H1 (cell line): ENCODE data around the gene BBIP1. TPM values are rescaled to one million over a fixed set of nuclear protein-coding genes. Genes with fewer than 3 reads are reported as not detected.
A peak's percentile ranks its signal among the peaks of the same experiment; 100 is the strongest.

Experiments
- CTCF ChIA-PET: fragments of 300-600 bp; sonication (Branson Sonifier 250); formaldehyde crosslinking; loops from one replicate; lab custom pipeline; 2021; ENCODE audit not compliant: partially characterized antibody; lab: Charles Lee
- POLR2A ChIA-PET: fragments of 300-600 bp; sonication (Branson Sonifier 250); formaldehyde crosslinking; loops from one replicate; lab custom pipeline; 2021; ENCODE audit warnings: inconsistent platforms; ENCODE audit not compliant: partially characterized antibody; lab: Charles Lee
- DNase-seq, 2 experiments: peaks; one replicate each; pipeline versions ENCODE4 v3.0.0 to v3.0.0-alpha.2; 2010 to 2022; ENCODE audit warnings: low spot score in 2 of 2, low read depth in 1 of 2, mixed read lengths in 1 of 2
- FAIRE-seq: peaks from 2 replicates; lab custom pipeline; 2011; peaks lifted over from hg19 to GRCh38; lab: Jason Lieb, UNC
- H2AFZ ChIP-seq: 2 replicates; pipeline ENCODE4 v1.8.1; 2012; ENCODE audit warnings: low read length, inconsistent platforms
- H2AK5ac ChIP-seq: 2 replicates; pipeline ENCODE4 v1.6.1; 2013; ENCODE audit warnings: low read depth, low read length
- H2BK120ac ChIP-seq: replicated peaks from 2 replicates; pipeline ENCODE3; 2013; ENCODE audit warnings: low read depth, low read length, inconsistent platforms
- H2BK12ac ChIP-seq: 2 replicates; pipeline ENCODE4 v1.6.1; 2013; ENCODE audit warnings: low read depth, low read length
- H2BK15ac ChIP-seq: 2 replicates; pipeline ENCODE4 v1.6.1; 2013; ENCODE audit warnings: low read length
- H2BK20ac ChIP-seq: 2 replicates; pipeline ENCODE4 v1.6.1; 2013; ENCODE audit warnings: low read length
- H2BK5ac ChIP-seq: 2 replicates; pipeline ENCODE4 v1.6.1; 2013; ENCODE audit warnings: low read depth, low read length
- H3K14ac ChIP-seq: 2 replicates; pipeline ENCODE4 v1.6.1; 2013; ENCODE audit warnings: inconsistent platforms; ENCODE audit not compliant: insufficient read length
- H3K18ac ChIP-seq: 2 replicates; pipeline ENCODE4 v1.6.1; 2013; ENCODE audit warnings: low read length; ENCODE audit errors: extremely low read depth
- H3K23ac ChIP-seq: 2 replicates; pipeline ENCODE4 v1.6.1; 2013; ENCODE audit warnings: inconsistent platforms; ENCODE audit not compliant: insufficient read length
- H3K23me2 ChIP-seq: 2 replicates; pipeline ENCODE4 v1.6.1; 2013; ENCODE audit warnings: low read depth, low read length
- H3K27ac ChIP-seq: 2 replicates; pipeline ENCODE4 v1.6.1; 2011; ENCODE audit warnings: low read depth, low read length, inconsistent platforms
- H3K27me3 ChIP-seq, 4 experiments: replicated peaks in 1 of 4; 1 replicate in 1 of 4; 2 replicates in 3 of 4; pipeline versions ENCODE4 v1.6.1 to v1.8.1; 2011 to 2013; ENCODE audit warnings: low read length in 3 of 4, mild to moderate bottlenecking in 3 of 4, inconsistent platforms in 2 of 4, mixed read lengths in 2 of 4, moderate library complexity in 1 of 4; ENCODE audit not compliant: control insufficient read depth in 3 of 4, insufficient read depth in 3 of 4; ENCODE audit errors: extremely low read depth in 1 of 4
- H3K36me3 ChIP-seq, 4 experiments: 2 replicates each; pipeline versions ENCODE4 v1.6.1 to v1.8.1; 2011 to 2013; ENCODE audit warnings: mild to moderate bottlenecking in 4 of 4, low read length in 3 of 4, moderate library complexity in 2 of 4, control low read depth in 1 of 4, inconsistent platforms in 1 of 4; ENCODE audit not compliant: insufficient read depth in 4 of 4, control insufficient read depth in 2 of 4
- H3K4ac ChIP-seq: replicated peaks from 2 replicates; pipeline ENCODE3; 2013; ENCODE audit warnings: low read length, low read depth, mixed read lengths, inconsistent platforms; ENCODE audit not compliant: insufficient read length
- H3K4me1 ChIP-seq, 4 experiments: replicated peaks in 1 of 4; 1 replicate in 1 of 4; 2 replicates in 3 of 4; pipeline versions ENCODE4 v1.6.1 to v1.8.1; 2011 to 2013; ENCODE audit warnings: low read length in 3 of 4, inconsistent platforms in 2 of 4, mixed read lengths in 1 of 4; ENCODE audit not compliant: insufficient read depth in 4 of 4, control insufficient read depth in 3 of 4
- H3K4me2 ChIP-seq, 2 experiments: 2 replicates each; pipeline versions ENCODE4 v1.6.1 to v1.8.1; 2011 to 2013; ENCODE audit warnings: low read depth in 2 of 2, low read length in 2 of 2, control low read depth in 1 of 2, inconsistent platforms in 1 of 2, mild to moderate bottlenecking in 1 of 2; ENCODE audit not compliant: insufficient read depth in 1 of 2
- H3K4me3 ChIP-seq, 4 experiments: fragments of 200-600, 300-600 bp in 1 of 4; sonication (generic), shearing (Covaris generic), sonication (Bioruptor Twin) in 1 of 4; 2 replicates each; pipeline versions ENCODE4 v1.5.1 to v1.8.1; 2011 to 2016; ENCODE audit warnings: low read length in 4 of 4, low read depth in 3 of 4, control low read depth in 2 of 4, inconsistent platforms in 2 of 4, mild to moderate bottlenecking in 2 of 4, mixed read lengths in 1 of 4, moderate library complexity in 1 of 4; ENCODE audit not compliant: insufficient read depth in 2 of 4; ENCODE audit errors: extremely low read depth in 1 of 4
- H3K56ac ChIP-seq: replicated peaks from 2 replicates; pipeline ENCODE3; 2013; ENCODE audit warnings: low read depth, mild to moderate bottlenecking, mixed read lengths, low read length, inconsistent platforms; ENCODE audit not compliant: insufficient read length
- H3K79me1 ChIP-seq: 2 replicates; pipeline ENCODE4 v1.6.1; 2013; ENCODE audit warnings: low read depth, low read length, control low read depth
- H3K79me2 ChIP-seq, 2 experiments: 2 replicates each; pipeline versions ENCODE4 v1.6.1 to v1.8.1; 2012 to 2013; ENCODE audit warnings: low read length in 2 of 2, mild to moderate bottlenecking in 2 of 2, inconsistent platforms in 1 of 2; ENCODE audit not compliant: insufficient read depth in 2 of 2, control insufficient read depth in 1 of 2
- H3K9ac ChIP-seq, 4 experiments: replicated peaks in 1 of 4; 1 replicate in 1 of 4; 2 replicates in 3 of 4; pipeline versions ENCODE4 v1.6.1 to v1.8.1; 2011 to 2013; ENCODE audit warnings: low read depth in 3 of 4, low read length in 3 of 4, control low read depth in 2 of 4, mild to moderate bottlenecking in 2 of 4, moderate library complexity in 2 of 4, inconsistent platforms in 1 of 4; ENCODE audit errors: extremely low read depth in 1 of 4
- H3K9me3 ChIP-seq, 2 experiments: 2 replicates each; pipeline versions ENCODE4 v1.6.1 to v1.8.1; 2012 to 2013; ENCODE audit warnings: mild to moderate bottlenecking in 2 of 2, moderate library complexity in 2 of 2, control low read depth in 1 of 2, inconsistent platforms in 1 of 2, low read depth in 1 of 2, low read length in 1 of 2, mixed read lengths in 1 of 2; ENCODE audit not compliant: insufficient read depth in 2 of 2
- H4K20me1 ChIP-seq, 2 experiments: replicated peaks in 1 of 2; 2 replicates each; pipeline versions ENCODE3 to v1.8.1; 2011 to 2013; ENCODE audit warnings: inconsistent platforms in 2 of 2, low read length in 2 of 2, mild to moderate bottlenecking in 1 of 2; ENCODE audit not compliant: insufficient read depth in 2 of 2, control insufficient read depth in 1 of 2
- H4K5ac ChIP-seq: 2 replicates; pipeline ENCODE4 v1.6.1; 2013; ENCODE audit warnings: low read length, low read depth, mixed read lengths, inconsistent platforms; ENCODE audit not compliant: insufficient read length
- H4K8ac ChIP-seq: 2 replicates; pipeline ENCODE4 v1.8.0; 2013; ENCODE audit warnings: mild to moderate bottlenecking, moderate library complexity, low read length, inconsistent platforms; ENCODE audit not compliant: insufficient read depth; ENCODE audit errors: extremely low read depth
- H4K91ac ChIP-seq: replicated peaks from 2 replicates; pipeline ENCODE3; 2013; ENCODE audit warnings: low read length, mixed read lengths, inconsistent platforms; ENCODE audit not compliant: insufficient read length
- CBX5 ChIP-seq: fragments of 300-800, 300-1000 bp; sonication (generic); IDR thresholded peaks from 2 replicates; pipeline ENCODE4 v1.7.1; 2016; ENCODE audit warnings: antibody characterized with exemption, low read length, low read depth
- CEBPB ChIP-seq: IDR thresholded peaks from 2 replicates; pipeline ENCODE4 v1.6.1; 2012; ENCODE audit warnings: low read depth, low read length
- HDAC6 ChIP-seq: IDR thresholded peaks from one replicate; pipeline ENCODE4 v1.7.1; 2012; ENCODE audit warnings: low read depth, mild to moderate bottlenecking, inconsistent platforms, low read length, moderate library complexity
- JUN ChIP-seq: IDR thresholded peaks from 2 replicates; pipeline ENCODE4 v1.6.1; 2011; ENCODE audit warnings: low read depth, mild to moderate bottlenecking, improper control_type of control experiment, low read length
- POU5F1 ChIP-seq: IDR thresholded peaks from 2 replicates; pipeline ENCODE4 v1.6.1; 2011; ENCODE audit warnings: low read depth, mild to moderate bottlenecking, low read length, moderate library complexity
- SP1 ChIP-seq: IDR thresholded peaks from 2 replicates; pipeline ENCODE4 v1.6.1; 2011; ENCODE audit warnings: low read depth, low read length
- TBP ChIP-seq: IDR thresholded peaks from 2 replicates; pipeline ENCODE4 v1.6.1; 2011; ENCODE audit warnings: low read depth, low read length, improper control_type of control experiment
- ZNF274 ChIP-seq: IDR thresholded peaks from 2 replicates; pipeline ENCODE4 v1.7.0; 2012; ENCODE audit warnings: low read length, borderline replicate concordance; ENCODE audit errors: extremely low read depth
- WGBS, 2 experiments: shearing (Covaris generic) in 1 of 2; methylation state at CpG; one replicate each; pipeline versions ENCODE4 v1.1.6 to v1.1.7; 2013 to 2015; ENCODE audit warnings: low lambda C conversion rate in 2 of 2, mixed read lengths in 2 of 2, inconsistent platforms in 1 of 2, low coverage in 1 of 2, missing lambda C conversion rate in 1 of 2; ENCODE audit not compliant: insufficient replicate concordance in 2 of 2, insufficient coverage in 1 of 2, insufficient read length in 1 of 2; ENCODE audit errors: extremely low coverage in 1 of 2, missing lambda C conversion rate in 1 of 2; 5-methylcytosine and 5-hydroxymethylcytosine counted together
- polyA plus RNA-seq, 7 experiments: library from polyadenylated mRNA; depleted of rRNA in 3 of 7; stranded (reverse) in 5 of 7; unstranded in 2 of 7; fragments of >200 nt in 5 of 7; fragments of 200-250 nt in 2 of 7; gene quantifications; 1 replicate in 5 of 7; 2 replicates in 1 of 7; 4 replicates in 1 of 7; pipeline versions ENCODE4 v1.2.1 to v1.2.3, GENCODE V29; 2011 to 2013; ENCODE audit warnings: missing spikeins in 2 of 7, mixed read lengths in 2 of 7
- total RNA-seq: library from RNA; stranded (reverse); fragmentation: NEBNext Ultra II Directional; extraction: Animal tissue kit (Norgen Biotek cat#: 25700); gene quantifications from 2 replicates; pipeline ENCODE4 v1.2.1, GENCODE V29; 2021
- TF ChIP-seq, protein P1 (sequence below), 3 experiments: IDR thresholded peaks; 1 replicate in 2 of 3; 2 replicates in 1 of 3; pipeline versions ENCODE4 v1.5.1 to v1.6.1; 2011; ENCODE audit warnings: low read length in 3 of 3, mild to moderate bottlenecking in 3 of 3, inconsistent platforms in 2 of 3, low read depth in 1 of 3, moderate library complexity in 1 of 3; ENCODE audit not compliant: insufficient read depth in 1 of 3; ENCODE audit errors: control extremely low read depth in 1 of 3
- TF ChIP-seq, protein P2 (sequence below): IDR thresholded peaks from 2 replicates; pipeline ENCODE4 v1.6.1; 2012; ENCODE audit warnings: inconsistent platforms

BBIP1 gene
- total and polyA plus RNA-seq, 2 of the 8 experiments (the other 6 are each of a cell fraction or from before 2014, with no cell fraction given) = 8.8 to 19.6 TPM

DNA sequence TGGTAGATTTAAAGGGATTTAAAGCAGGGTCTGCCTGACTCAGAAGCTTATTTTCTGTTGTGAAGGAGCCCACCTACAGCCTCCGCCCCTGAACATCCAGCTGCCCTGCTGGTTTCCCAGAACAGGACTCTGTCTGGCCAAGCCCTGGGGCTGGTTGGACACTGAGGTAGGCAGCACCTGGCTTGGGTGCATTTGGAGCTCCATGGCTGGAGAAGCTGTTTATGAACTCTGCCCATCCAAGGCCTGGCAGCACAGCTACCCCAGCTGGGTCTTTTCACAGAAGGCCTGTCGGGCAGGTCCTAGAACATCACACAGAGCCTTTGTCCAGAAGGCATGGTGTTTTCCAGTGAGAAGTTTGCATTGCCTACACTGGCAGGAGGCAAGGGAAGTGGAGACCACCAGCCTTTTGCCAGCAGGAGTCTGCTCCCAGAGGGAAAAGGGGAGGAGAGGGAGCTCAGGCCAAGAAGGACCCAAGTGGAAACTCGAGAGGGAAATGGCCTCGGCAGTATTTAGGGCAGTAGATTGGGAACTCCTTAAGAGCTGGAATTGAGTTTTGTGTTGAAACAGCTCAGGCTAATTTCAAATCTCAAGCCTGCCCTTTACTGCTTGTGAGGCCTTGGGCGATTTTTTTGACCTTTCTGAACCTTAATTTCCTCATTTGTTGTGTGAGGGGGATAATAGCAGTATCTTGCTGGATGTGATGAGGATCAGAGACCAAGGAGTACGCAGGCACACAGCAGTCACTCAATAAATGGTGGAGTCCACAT is 59.6 kb downstream of the BBIP1 start:
- Histone ChIP-seq H3K18ac (no peak overlapping the region), H2AK5ac (no peak overlapping the region), H2BK12ac (no peak overlapping the region), H3K79me2 (no peaks in the 10 kb centered on the region), H3K79me1 (no peaks in the 10 kb centered on the region), H4K20me1 (no peaks in the 10 kb centered on the region), H3K23me2 (no peaks in the 10 kb centered on the region; the same call in 1 of the 2 replicates), H3K4me2 (no peak overlapping the region), H3K9ac (no peak overlapping the region; a peak in 1 of 7 replicates), H3K27me3 (no peaks in the 10 kb centered on the region), H3K23ac (no peak overlapping the region), H2BK120ac (no peak overlapping the region), H3K14ac (no peak overlapping the region), H4K8ac (no peak overlapping the region), H2BK15ac (no peak overlapping the region), H3K4me3 (no peak overlapping the region), H2BK5ac (no peak overlapping the region), H2AFZ (peak overlapping the region; percentile 90), H3K56ac (no peak overlapping the region), H2BK20ac (no peak overlapping the region), H3K4ac (no peak overlapping the region), H3K9me3 (no peaks in the 10 kb centered on the region), H4K91ac (no peak overlapping the region), H3K36me3 (no peaks in the 10 kb centered on the region; a peak in 1 of 8 replicates), H3K27ac (no peak overlapping the region), H4K5ac (no peak overlapping the region), H3K4me1 (no peaks in the 10 kb centered on the region)
- FAIRE-seq (no peak), DNase-seq (peak in 1 of 2 experiments; percentile 31)
- POLR2A ChIA-PET = interaction anchor here (2.8 kb wide), 1 partner anchor 12 kb away, joined by 12 read pairs; the partner anchor contains the start of gene PDCD4
- 91% methylated on average over 6 of the region's 6 CpGs; no CpG with 5 or more reads in 1 of the 2 experiments for WGBS, 2 experiments
- CTCF ChIA-PET = interaction anchor here (0.8 to 1.3 kb wide), 2 partner anchors 9 to 51 kb away, joined by 3 to 4 read pairs; no protein-coding TSS in a partner anchor
- TF ChIP-seq HDAC6 (no peak), TBP (no peak), CEBPB (no peak), ZNF274 (no peak), JUN (no peak), POU5F1 (no peak), CBX5 (no peak), SP1 (no peak)
- TF ChIP-seq, protein P1, sequence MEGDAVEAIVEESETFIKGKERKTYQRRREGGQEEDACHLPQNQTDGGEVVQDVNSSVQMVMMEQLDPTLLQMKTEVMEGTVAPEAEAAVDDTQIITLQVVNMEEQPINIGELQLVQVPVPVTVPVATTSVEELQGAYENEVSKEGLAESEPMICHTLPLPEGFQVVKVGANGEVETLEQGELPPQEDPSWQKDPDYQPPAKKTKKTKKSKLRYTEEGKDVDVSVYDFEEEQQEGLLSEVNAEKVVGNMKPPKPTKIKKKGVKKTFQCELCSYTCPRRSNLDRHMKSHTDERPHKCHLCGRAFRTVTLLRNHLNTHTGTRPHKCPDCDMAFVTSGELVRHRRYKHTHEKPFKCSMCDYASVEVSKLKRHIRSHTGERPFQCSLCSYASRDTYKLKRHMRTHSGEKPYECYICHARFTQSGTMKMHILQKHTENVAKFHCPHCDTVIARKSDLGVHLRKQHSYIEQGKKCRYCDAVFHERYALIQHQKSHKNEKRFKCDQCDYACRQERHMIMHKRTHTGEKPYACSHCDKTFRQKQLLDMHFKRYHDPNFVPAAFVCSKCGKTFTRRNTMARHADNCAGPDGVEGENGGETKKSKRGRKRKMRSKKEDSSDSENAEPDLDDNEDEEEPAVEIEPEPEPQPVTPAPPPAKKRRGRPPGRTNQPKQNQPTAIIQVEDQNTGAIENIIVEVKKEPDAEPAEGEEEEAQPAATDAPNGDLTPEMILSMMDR (IDR thresholded peaks at IDR 0.05; ENCODE audit: control extremely low read depth in 1 of 3, insufficient read depth in 1 of 3, low read depth in 1 of 3, low read length in 3 of 3) = no peak
- TF ChIP-seq, protein P2, sequence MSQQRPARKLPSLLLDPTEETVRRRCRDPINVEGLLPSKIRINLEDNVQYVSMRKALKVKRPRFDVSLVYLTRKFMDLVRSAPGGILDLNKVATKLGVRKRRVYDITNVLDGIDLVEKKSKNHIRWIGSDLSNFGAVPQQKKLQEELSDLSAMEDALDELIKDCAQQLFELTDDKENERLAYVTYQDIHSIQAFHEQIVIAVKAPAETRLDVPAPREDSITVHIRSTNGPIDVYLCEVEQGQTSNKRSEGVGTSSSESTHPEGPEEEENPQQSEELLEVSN = no peak
